Endothelial cell of umbilical vein (primary cell): ENCODE results near the gene TRAPPC14. TPM values are rescaled to one million over a fixed set of nuclear protein-coding genes. Genes with fewer than 3 reads are reported as not detected.
A peak's percentile ranks its signal among the peaks of the same experiment; 100 is the strongest.

Source experiments
- BruUV-seq: library from RNA; stranded (reverse); fragments of 400-500 nt; replicated peaks from 2 replicates; lab custom pipeline; 2021; lab: Mats Ljungman, UMichigan
- CTCF ChIA-PET: fragments of 300-600, 350-600 bp; sonication (Branson Sonifier 250); formaldehyde crosslinking; loops from one replicate; lab custom pipeline; 2021; ENCODE audit warnings: antibody characterized with exemption, inconsistent platforms; lab: Charles Lee
- POLR2A ChIA-PET: fragments of 300-600, 350-600 bp; sonication (Branson Sonifier 250); formaldehyde crosslinking; loops from one replicate; lab custom pipeline; 2021; ENCODE audit warnings: antibody characterized with exemption, inconsistent platforms; lab: Charles Lee
- DNase-seq: peaks from one replicate; pipeline ENCODE4 v3.0.0-alpha.2; 2011; ENCODE audit warnings: low read depth, low spot score
- FAIRE-seq: peaks from 2 replicates; lab custom pipeline; 2011; peaks lifted over from hg19 to GRCh38; lab: Jason Lieb, UNC
- H2AFZ ChIP-seq: 2 replicates; pipeline ENCODE4 v1.6.0; 2012; ENCODE audit warnings: low read depth, low read length, control low read depth, inconsistent platforms
- H3K27ac ChIP-seq: 2 replicates; pipeline ENCODE4 v1.5.1; 2011; ENCODE audit warnings: low read depth, mild to moderate bottlenecking, control low read depth, low read length, moderate library complexity; ENCODE audit not compliant: insufficient read depth
- H3K27me3 ChIP-seq, 2 experiments: 2 replicates each; pipeline versions ENCODE4 v1.6.0 to v1.6.1; 2011; ENCODE audit warnings: low read length in 2 of 2, mixed read lengths in 1 of 2; ENCODE audit not compliant: control insufficient read depth in 2 of 2, insufficient read depth in 2 of 2
- H3K36me3 ChIP-seq, 2 experiments: 2 replicates in 1 of 2; 3 replicates in 1 of 2; pipeline ENCODE4 v1.5.1; 2011; ENCODE audit warnings: low read length in 2 of 2, mild to moderate bottlenecking in 1 of 2, moderate library complexity in 1 of 2; ENCODE audit not compliant: control insufficient read depth in 2 of 2, insufficient read depth in 2 of 2; ENCODE audit errors: extremely low read depth in 1 of 2
- H3K4me1 ChIP-seq: 3 replicates; pipeline ENCODE4 v1.5.1; 2011; ENCODE audit warnings: mild to moderate bottlenecking, low read length; ENCODE audit not compliant: control insufficient read depth, insufficient read depth; ENCODE audit errors: extremely low read depth
- H3K4me2 ChIP-seq: 2 replicates; pipeline ENCODE4 v1.6.1; 2011; ENCODE audit warnings: low read length, control low read depth, mixed read lengths; ENCODE audit not compliant: insufficient read depth
- H3K4me3 ChIP-seq, 3 experiments: fragments of 200-600 bp in 1 of 3; sonication (generic), shearing (Covaris generic) in 1 of 3; replicated peaks in 1 of 3; 2 replicates each; pipeline ENCODE4 v1.5.1; 2011 to 2016; ENCODE audit warnings: control low read depth in 3 of 3, low read length in 3 of 3, mild to moderate bottlenecking in 2 of 3, inconsistent platforms in 1 of 3, low read depth in 1 of 3, moderate library complexity in 1 of 3; ENCODE audit not compliant: insufficient read depth in 1 of 3
- H3K79me2 ChIP-seq: 2 replicates; pipeline ENCODE4 v1.6.0; 2012; ENCODE audit warnings: low read length, inconsistent platforms; ENCODE audit not compliant: control insufficient read depth, insufficient read depth
- H3K9ac ChIP-seq: replicated peaks from 2 replicates; pipeline ENCODE3; 2011; ENCODE audit warnings: low read length, control low read depth; ENCODE audit not compliant: insufficient read depth; ENCODE audit errors: extremely low read depth
- H3K9me1 ChIP-seq: replicated peaks from 3 replicates; pipeline ENCODE4 v1.6.0; 2011; ENCODE audit warnings: mild to moderate bottlenecking, low read length; ENCODE audit not compliant: control insufficient read depth, insufficient read depth; ENCODE audit errors: extremely low read depth
- H3K9me3 ChIP-seq: replicated peaks from 2 replicates; pipeline ENCODE4 v1.5.1; 2012; ENCODE audit warnings: low read length, inconsistent platforms; ENCODE audit not compliant: control insufficient read depth, insufficient read depth
- H4K20me1 ChIP-seq: replicated peaks from 2 replicates; pipeline ENCODE3; 2011; ENCODE audit warnings: mild to moderate bottlenecking, low read length; ENCODE audit not compliant: control insufficient read depth, insufficient read depth; ENCODE audit errors: extremely low read depth
- EZH2 ChIP-seq: IDR thresholded peaks from 2 replicates; pipeline ENCODE4 v1.6.1; 2012; ENCODE audit warnings: borderline replicate concordance, low read depth, mild to moderate bottlenecking, moderate library complexity, low read length, inconsistent platforms; ENCODE audit not compliant: severe bottlenecking
- FOS ChIP-seq: IDR thresholded peaks from 2 replicates; pipeline ENCODE4 v1.6.1; 2011; ENCODE audit warnings: mild to moderate bottlenecking, low read length, moderate library complexity, borderline replicate concordance; ENCODE audit not compliant: insufficient read depth
- GATA2 ChIP-seq: IDR thresholded peaks from 2 replicates; pipeline ENCODE4 v1.7.0; 2011; ENCODE audit warnings: low read depth, mild to moderate bottlenecking, moderate library complexity, mixed read lengths, low read length; ENCODE audit not compliant: insufficient read length, insufficient read depth
- JUN ChIP-seq: IDR thresholded peaks from 2 replicates; pipeline ENCODE4 v1.6.1; 2011; ENCODE audit warnings: borderline replicate concordance, low read depth; ENCODE audit not compliant: insufficient read length, insufficient read depth
- MYC ChIP-seq: IDR thresholded peaks from one replicate; pipeline ENCODE4 v1.6.1; 2011; ENCODE audit warnings: mild to moderate bottlenecking, low read depth, low read length
- POLR2A ChIP-seq: IDR thresholded peaks from 2 replicates; pipeline ENCODE4 v1.6.1; 2012; ENCODE audit warnings: low read depth, mild to moderate bottlenecking, control low read depth, low read length
- POLR2AphosphoS5 ChIP-seq: IDR thresholded peaks from 2 replicates; pipeline ENCODE4 v1.6.1; 2012; ENCODE audit warnings: low read depth, mild to moderate bottlenecking, control low read depth, low read length, moderate library complexity; ENCODE audit not compliant: insufficient read depth
- dilution Hi-C: fragments of 300-500 bp; cut with MboI; formaldehyde crosslinking; loops from one replicate; pipeline ENCODE4 v1.15.0; 2019; ENCODE audit warnings: low sequenced_read_pairs; ENCODE audit not compliant: extremely low pct_ligation_motif_present
- intact Hi-C: fragments of 100-400 bp; cut with micrococcal nuclease; formaldehyde crosslinking; loops from one replicate; pipeline ENCODE4 v1.10.0; 2022
- polyA plus RNA-seq, 4 experiments: library from polyadenylated mRNA; depleted of rRNA in 3 of 4; stranded (reverse) in 3 of 4; unstranded in 1 of 4; fragments of >200 nt; gene quantifications; 2 replicates each; pipeline versions ENCODE4 v1.2.1 to v1.2.3, GENCODE V29; 2011 to 2012; ENCODE audit warnings: missing spikeins in 1 of 4
- total RNA-seq: library from RNA; stranded (reverse); gene quantifications from 2 replicates; pipeline ENCODE4 v1.2.3, GENCODE V29; 2021
- TF ChIP-seq, protein P1 (sequence below), 2 donors: IDR thresholded peaks; 1 replicate in 1 of 2; 2 replicates in 1 of 2; pipeline ENCODE4 v1.5.1; 2011; ENCODE audit warnings: low read length in 2 of 2, mild to moderate bottlenecking in 2 of 2, moderate library complexity in 2 of 2, control low read depth in 1 of 2, inconsistent platforms in 1 of 2, low read depth in 1 of 2; ENCODE audit not compliant: insufficient read depth in 1 of 2; ENCODE audit errors: extremely low read depth in 1 of 2
- TF ChIP-seq, protein P2 (sequence below): IDR thresholded peaks from 2 replicates; pipeline ENCODE4 v1.6.1; 2011; ENCODE audit not compliant: insufficient read depth, insufficient read length

The TRAPPC14 gene
- total and polyA plus RNA-seq, 2 donors (not counting 3 experiments of a cell fraction or from before 2014, with no cell fraction given), result 13.3 to 23.0 TPM

DNA sequence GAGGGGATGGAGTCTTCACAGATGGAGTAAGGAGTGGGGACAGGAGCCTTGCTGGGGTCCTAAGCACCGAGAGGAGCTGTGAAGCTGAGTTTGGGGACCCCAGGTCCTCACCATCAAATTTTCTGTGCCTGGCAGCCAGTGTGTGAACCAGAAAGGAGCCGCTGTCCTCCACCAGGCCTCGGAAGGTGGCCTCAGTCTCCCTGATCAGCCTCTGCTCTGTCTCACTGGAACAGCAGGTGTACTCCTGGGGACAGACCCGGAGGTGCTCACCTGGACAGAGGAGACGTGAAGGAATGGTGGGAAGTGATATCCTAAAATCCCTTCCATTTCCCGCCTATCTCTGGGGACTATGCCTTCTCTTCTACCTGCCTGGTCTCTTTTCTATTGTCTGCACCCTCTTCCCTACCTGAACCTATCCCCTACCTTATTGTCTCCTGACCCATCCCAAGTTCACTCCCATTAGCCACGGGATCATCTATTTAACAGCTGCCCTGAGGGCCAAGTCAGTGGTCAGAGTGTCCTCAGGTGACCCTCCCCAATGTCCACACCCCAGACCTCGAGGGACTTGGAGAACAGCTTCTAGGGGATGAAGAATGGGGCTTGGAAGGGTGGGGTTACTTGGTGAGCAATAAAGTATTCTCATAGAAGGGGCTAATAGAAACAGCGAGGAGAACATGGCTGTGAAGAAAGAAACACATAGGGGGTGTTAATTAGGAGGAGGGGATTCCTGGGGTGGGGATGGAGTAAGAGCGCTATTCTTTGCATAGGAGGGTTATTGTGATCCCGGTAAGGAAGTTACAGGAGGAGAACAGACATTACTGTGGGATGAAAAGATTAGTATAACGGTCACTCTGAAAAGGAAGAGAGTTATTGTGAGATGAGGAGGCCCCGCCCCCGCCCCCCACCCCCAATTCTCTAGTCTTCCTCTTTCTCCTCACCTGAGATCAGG is 17.8 kb upstream of the TRAPPC14 start:
- Histone ChIP-seq H3K4me1 (peaks cover 5% of the 10 kb centered on the region), H3K36me3 (peaks cover 0 to 3% of the 10 kb centered on the region in 2 experiments), H3K9me3 (no peaks in the 10 kb centered on the region), H3K4me2 (peak overlapping the region; percentile 89), H2AFZ (peak overlapping the region; percentile 99), H3K9ac (peak overlapping the region; percentile 92), H3K79me2 (peaks cover 4% of the 10 kb centered on the region), H3K27ac (peak overlapping the region; percentile 47), H4K20me1 (no peaks in the 10 kb centered on the region), H3K9me1 (no peaks in the 10 kb centered on the region), H3K27me3 (peaks cover 2 to 4% of the 10 kb centered on the region in 2 experiments), H3K4me3 (peak overlapping the region; percentile 76 to 99 (median 91))
- ChIA-PET POLR2A (interaction anchor here (0.6 to 0.9 kb wide), 3 partner anchors 11 to 158 kb away, joined by 3 to 5 read pairs (median 3); no protein-coding TSS in a partner anchor), CTCF (interaction anchor here (0.9 to 1.9 kb wide), 3 partner anchors 10 to 14 kb away, joined by 5 to 17 read pairs (median 7); partner anchors contain the start of gene GAL3ST4)
- TF ChIP-seq EZH2, result no peak
- TF ChIP-seq POLR2A, result no peak
- no peak for TF ChIP-seq GATA2
- TF ChIP-seq, protein P1, sequence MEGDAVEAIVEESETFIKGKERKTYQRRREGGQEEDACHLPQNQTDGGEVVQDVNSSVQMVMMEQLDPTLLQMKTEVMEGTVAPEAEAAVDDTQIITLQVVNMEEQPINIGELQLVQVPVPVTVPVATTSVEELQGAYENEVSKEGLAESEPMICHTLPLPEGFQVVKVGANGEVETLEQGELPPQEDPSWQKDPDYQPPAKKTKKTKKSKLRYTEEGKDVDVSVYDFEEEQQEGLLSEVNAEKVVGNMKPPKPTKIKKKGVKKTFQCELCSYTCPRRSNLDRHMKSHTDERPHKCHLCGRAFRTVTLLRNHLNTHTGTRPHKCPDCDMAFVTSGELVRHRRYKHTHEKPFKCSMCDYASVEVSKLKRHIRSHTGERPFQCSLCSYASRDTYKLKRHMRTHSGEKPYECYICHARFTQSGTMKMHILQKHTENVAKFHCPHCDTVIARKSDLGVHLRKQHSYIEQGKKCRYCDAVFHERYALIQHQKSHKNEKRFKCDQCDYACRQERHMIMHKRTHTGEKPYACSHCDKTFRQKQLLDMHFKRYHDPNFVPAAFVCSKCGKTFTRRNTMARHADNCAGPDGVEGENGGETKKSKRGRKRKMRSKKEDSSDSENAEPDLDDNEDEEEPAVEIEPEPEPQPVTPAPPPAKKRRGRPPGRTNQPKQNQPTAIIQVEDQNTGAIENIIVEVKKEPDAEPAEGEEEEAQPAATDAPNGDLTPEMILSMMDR (IDR thresholded peaks at IDR 0.05; ENCODE audit: extremely low read depth in 1 of 2, insufficient read depth in 1 of 2, low read depth in 1 of 2, low read length in 2 of 2), result no peak
- no peak for TF ChIP-seq FOS
- TF ChIP-seq JUN, result no peak
- TF ChIP-seq POLR2AphosphoS5, result no peak
- TF ChIP-seq MYC, result no peak
- TF ChIP-seq, protein P2, sequence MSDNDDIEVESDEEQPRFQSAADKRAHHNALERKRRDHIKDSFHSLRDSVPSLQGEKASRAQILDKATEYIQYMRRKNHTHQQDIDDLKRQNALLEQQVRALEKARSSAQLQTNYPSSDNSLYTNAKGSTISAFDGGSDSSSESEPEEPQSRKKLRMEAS, result no peak
- dilution Hi-C loops (no loop called here), intact Hi-C loops (loop anchor here (1.0 to 2.0 kb wide), 2 partner anchors 18 to 76 kb away; partner anchors contain the start of genes AP4M1, MCM7 and TRAPPC14)
- FAIRE-seq, result no peak
- DNase-seq, result no peak
- BruUV-seq, result TSS peak; percentile 53
